HepG2 (cell line): ENCODE data around the gene MCU. TPM values are rescaled to one million over a fixed set of nuclear protein-coding genes. Genes with fewer than 3 reads are reported as not detected.

Experiments
- ATAC-seq: fragments of 200-7000 bp; cut with Tn5 transposase; 3 replicates; pipeline ENCODE4 v1.9.1; 2020; ENCODE audit warnings: mild to moderate bottlenecking, moderate library complexity
- BruUV-seq: library from RNA; stranded (reverse); fragments of 400-500 nt; replicated peaks from 2 replicates; lab custom pipeline; 2021; lab: Mats Ljungman, UMichigan
- CTCF ChIA-PET: fragments of 300-600 bp; formaldehyde crosslinking; extraction: SDS; loops from one replicate; lab custom pipeline; 2021; ENCODE audit warnings: low total read pairs, inconsistent platforms, low intra/inter-chr PET ratio; lab: Yijun Ruan, JAX
- POLR2A ChIA-PET: fragments of 350-600 bp; sonication (Branson Sonifier 250); formaldehyde crosslinking; loops from one replicate; lab custom pipeline; 2020; ENCODE audit warnings: antibody characterized with exemption, inconsistent platforms; lab: Yijun Ruan, JAX
- DNase-seq: peaks from one replicate; pipeline ENCODE4 v3.0.0-alpha.2; 2015; ENCODE audit warnings: low spot score
- FAIRE-seq: peaks from 3 replicates; lab custom pipeline; 2011; peaks lifted over from hg19 to GRCh38; lab: Jason Lieb, UNC
- H2AFZ ChIP-seq: one replicate; pipeline ENCODE4 v1.6.1; 2011; ENCODE audit warnings: low read length, inconsistent platforms
- H3K27ac ChIP-seq: fragments of 300-600 bp; 3 replicates; pipeline ENCODE4 v1.8.0; 2011; ENCODE audit warnings: mixed run types, mild to moderate bottlenecking, mixed read lengths, low read length, inconsistent platforms; ENCODE audit not compliant: insufficient read depth; ENCODE audit errors: extremely low read length
- H3K27me3 ChIP-seq, 2 experiments: fragments of 200-600 bp in 1 of 2; 2 replicates in 1 of 2; 3 replicates in 1 of 2; pipeline versions ENCODE4 v1.6.0 to v1.8.0; 2011; ENCODE audit warnings: low read length in 2 of 2, mild to moderate bottlenecking in 2 of 2, moderate library complexity in 2 of 2, inconsistent platforms in 1 of 2; ENCODE audit not compliant: insufficient read depth in 2 of 2, control insufficient read depth in 1 of 2
- H3K36me3 ChIP-seq, 2 experiments: fragments of 200-600 bp in 1 of 2; replicated peaks in 1 of 2; 2 replicates in 1 of 2; 3 replicates in 1 of 2; pipeline versions ENCODE4 v1.5.1 to v1.8.0; 2011; ENCODE audit warnings: low read length in 2 of 2, inconsistent platforms in 1 of 2; ENCODE audit not compliant: insufficient read depth in 2 of 2, control insufficient read depth in 1 of 2
- H3K4me1 ChIP-seq: 2 replicates; pipeline ENCODE4 v1.5.1; 2012; ENCODE audit warnings: low read length, inconsistent platforms; ENCODE audit not compliant: insufficient read depth
- H3K4me2 ChIP-seq: 2 replicates; pipeline ENCODE4 v1.6.0; 2011; ENCODE audit warnings: low read depth, low read length, inconsistent platforms
- H3K4me3 ChIP-seq, 3 experiments: fragments of 200-600 bp in 1 of 3; sonication (generic), shearing (Covaris generic) in 1 of 3; replicated peaks in 1 of 3; 2 replicates each; pipeline ENCODE4 v1.5.1; 2011 to 2016; ENCODE audit warnings: low read length in 3 of 3, inconsistent platforms in 2 of 3, low read depth in 2 of 3, mild to moderate bottlenecking in 2 of 3, control low read depth in 1 of 3, mixed read lengths in 1 of 3; ENCODE audit not compliant: insufficient read depth in 1 of 3
- H3K79me2 ChIP-seq: one replicate; pipeline ENCODE4 v1.6.1; 2011; ENCODE audit warnings: low read length, inconsistent platforms; ENCODE audit not compliant: insufficient read depth
- H3K9ac ChIP-seq: 2 replicates; pipeline ENCODE4 v1.6.0; 2011; ENCODE audit warnings: mild to moderate bottlenecking, low read depth, low read length, inconsistent platforms; ENCODE audit not compliant: insufficient read depth
- H3K9me3 ChIP-seq: 2 replicates; pipeline ENCODE4 v1.5.1; 2012; ENCODE audit warnings: mild to moderate bottlenecking, low read length
- H4K20me1 ChIP-seq: 2 replicates; pipeline ENCODE4 v1.6.0; 2011; ENCODE audit warnings: inconsistent platforms, mild to moderate bottlenecking, low read length, moderate library complexity; ENCODE audit not compliant: insufficient read depth
- EEA1 ChIP-seq: sonication (generic); formaldehyde crosslinking; IDR thresholded peaks from 2 replicates; pipeline ENCODE4 v1.5.1; 2020; ENCODE audit warnings: mild to moderate bottlenecking, missing genetic modification reagents, borderline replicate concordance
- JUND ChIP-seq: sonication (generic); formaldehyde crosslinking; IDR thresholded peaks from 2 replicates; pipeline ENCODE4 v1.8.0; 2022; ENCODE audit warnings: mild to moderate bottlenecking, missing genetic modification reagents
- KDM2A ChIP-seq: sonication (generic); formaldehyde crosslinking; IDR thresholded peaks from 2 replicates; pipeline ENCODE4 v1.4.0; 2020; ENCODE audit warnings: low read depth, missing genetic modification reagents, borderline replicate concordance
- POLR2G ChIP-seq: fragments of 200-400 bp; formaldehyde crosslinking; IDR thresholded peaks from 2 replicates; pipeline ENCODE4 v1.6.1; 2018; ENCODE audit warnings: mild to moderate bottlenecking, low read depth, low read length, moderate library complexity
- SAP130 ChIP-seq: IDR thresholded peaks from 2 replicates; pipeline ENCODE4 v1.6.1; 2016; ENCODE audit warnings: low read depth
- SUZ12 ChIP-seq: fragments of 150-350 bp; IDR thresholded peaks from 2 replicates; pipeline ENCODE4 v1.6.1; 2014; ENCODE audit warnings: low read depth, low read length
- ZNF260 ChIP-seq: sonication (generic); formaldehyde crosslinking; IDR thresholded peaks from 2 replicates; pipeline ENCODE4 v1.4.0; 2020; ENCODE audit warnings: missing genetic modification reagents, low read depth, mild to moderate bottlenecking, borderline replicate concordance
- ZNF274 ChIP-seq: sonication (generic); formaldehyde crosslinking; IDR thresholded peaks from 2 replicates; pipeline ENCODE4 v1.5.1; 2020; ENCODE audit warnings: mild to moderate bottlenecking, missing genetic modification reagents
- ZNF281 ChIP-seq: sonication (generic); formaldehyde crosslinking; IDR thresholded peaks from 2 replicates; pipeline ENCODE4 v1.4.0; 2020; ENCODE audit warnings: missing genetic modification reagents, borderline replicate concordance
- ZNF556 ChIP-seq: sonication (generic); formaldehyde crosslinking; IDR thresholded peaks from 2 replicates; pipeline ENCODE4 v1.4.0; 2020; ENCODE audit warnings: mild to moderate bottlenecking, missing genetic modification reagents, borderline replicate concordance
- ZNF619 ChIP-seq: sonication (generic); formaldehyde crosslinking; IDR thresholded peaks from 2 replicates; pipeline ENCODE4 v1.4.0; 2020; ENCODE audit warnings: mild to moderate bottlenecking, missing genetic modification reagents
- ZNF749 ChIP-seq: sonication (generic); formaldehyde crosslinking; IDR thresholded peaks from 2 replicates; pipeline ENCODE4 v1.8.0; 2022; ENCODE audit warnings: mild to moderate bottlenecking, missing genetic modification reagents, moderate library complexity, borderline replicate concordance
- ZNF83 ChIP-seq: sonication (generic); formaldehyde crosslinking; IDR thresholded peaks from 2 replicates; pipeline ENCODE4 v1.4.0; 2020; ENCODE audit warnings: missing genetic modification reagents, mild to moderate bottlenecking, borderline replicate concordance
- ZSCAN30 ChIP-seq: sonication (generic); formaldehyde crosslinking; IDR thresholded peaks from 2 replicates; pipeline ENCODE4 v1.5.0; 2020; ENCODE audit warnings: mild to moderate bottlenecking, missing genetic modification reagents
- ZSCAN31 ChIP-seq: sonication (generic); formaldehyde crosslinking; IDR thresholded peaks from 2 replicates; pipeline ENCODE4 v1.5.0; 2020; ENCODE audit warnings: low read depth, mild to moderate bottlenecking, missing genetic modification reagents
- WGBS: methylation state at CpG from one replicate; pipeline ENCODE4 v1.1.6; 2017; ENCODE audit warnings: low lambda C conversion rate; 5-methylcytosine and 5-hydroxymethylcytosine counted together
- in situ Hi-C: cut with HindIII; loops from 2 replicates; pipeline ENCODE4 v1.10.0; 2017; ENCODE audit warnings: low pct_unique_long_range_greater_than_20kb; ENCODE audit not compliant: extremely low pct_ligation_motif_present
- intact Hi-C: fragments of 100-400 bp; cut with micrococcal nuclease; formaldehyde crosslinking; loops from one replicate; pipeline ENCODE4 v1.10.0; 2022; ENCODE audit not compliant: unreplicated experiment
- polyA plus RNA-seq, 8 experiments: library from polyadenylated mRNA; depleted of rRNA in 3 of 8; stranded (reverse) in 7 of 8; unstranded in 1 of 8; fragments of >200 nt; fragmentation: Illumina TruSeq in 4 of 8; extraction: Trizol in 4 of 8; gene quantifications; 2 replicates each; pipeline versions ENCODE4 v1.2.1 to v1.2.3, GENCODE V29; 2011 to 2016; ENCODE audit warnings: low read depth in 4 of 8, missing spikeins in 1 of 8, mixed read lengths in 1 of 8; ENCODE audit not compliant: insufficient read depth in 1 of 8
- total RNA-seq, 5 experiments: library from RNA; depleted of rRNA; stranded (reverse); fragments of >200 nt; fragmentation: Illumina TruSeq; extraction: Trizol; gene quantifications; 2 replicates each; pipeline ENCODE4 v1.2.3, GENCODE V29; 2016; ENCODE audit warnings: low read depth in 1 of 5

The MCU gene
- total and polyA plus RNA-seq, 2 of the 13 experiments (the other 11 are each of a cell fraction or from before 2014, with no cell fraction given), result 25.9 to 64.5 TPM

GRCh38 chr10:72747521-72747920 is 55.6 kb downstream of the MCU start (continued):
- TF ChIP-seq ZNF619 (CRISPR knock-in tag) (no peak), KDM2A (no peak), ZSCAN31 (no peak), ZNF556 (CRISPR knock-in tag) (no peak), ZNF260 (CRISPR knock-in tag) (no peak), ZNF281 (CRISPR knock-in tag) (no peak), ZSCAN30 (CRISPR knock-in tag) (no peak)
- TF ChIP-seq, all 625 proteins: peak for 0

DNA sequence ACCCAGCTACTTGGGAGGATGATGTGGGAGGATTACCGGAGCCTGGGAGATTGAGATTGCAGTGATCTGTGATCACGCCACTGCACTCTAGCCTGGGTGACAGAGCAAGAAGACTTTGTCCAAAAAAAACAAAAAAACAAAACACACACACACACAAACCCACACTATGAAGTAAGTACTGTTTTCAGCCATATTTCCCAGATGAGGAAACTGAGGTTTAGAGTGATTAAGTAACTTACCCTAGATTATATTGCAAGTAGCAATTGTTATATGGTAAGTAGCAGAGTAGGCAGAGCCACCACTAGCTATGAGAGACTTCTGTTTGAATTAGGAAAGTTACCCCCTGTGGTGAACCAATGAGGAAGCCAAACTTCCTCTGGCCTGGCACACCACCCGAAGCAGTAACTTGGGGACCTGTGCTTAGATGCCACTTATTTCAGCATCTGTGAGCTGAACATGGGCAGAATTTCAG is 61.9 kb downstream of the MCU start:
- peaks cover 2% of the 10 kb centered on the region for H3K79me2 ChIP-seq
- intact Hi-C loops (no loop called here), in situ Hi-C loops (no loop called here)
- DNase-seq, result no peak
- no peak for ATAC-seq
- no peak overlapping the region for H3K4me2 ChIP-seq
- no peak overlapping the region for H2AFZ ChIP-seq
- CTCF ChIA-PET, result no interaction called here
- no peaks in the 10 kb centered on the region for H4K20me1 ChIP-seq
- TF ChIP-seq EEA1 (CRISPR knock-in tag) (no peak), ZNF274 (CRISPR knock-in tag) (no peak), ZNF83 (CRISPR knock-in tag) (no peak), ZSCAN31 (no peak), SAP130 (CRISPR knock-in tag) (no peak), POLR2G (no peak), JUND (CRISPR knock-in tag) (no peak), ZNF749 (no peak), SUZ12 (no peak)
- H3K9me3 ChIP-seq, result no peaks in the 10 kb centered on the region
- no peak overlapping the region for H3K9ac ChIP-seq
- no peaks in the 10 kb centered on the region for H3K27me3 ChIP-seq
- H3K4me3 ChIP-seq, result no peak overlapping the region
- WGBS, result 100% methylated on average over 2 of the region's 3 CpGs
- H3K36me3 ChIP-seq, result no peaks in the 10 kb centered on the region
- BruUV-seq, result no TSS peak
- no peak for FAIRE-seq
- H3K4me1 ChIP-seq, result no peaks in the 10 kb centered on the region
- POLR2A ChIA-PET, result interaction anchor here (0.6 kb wide), 1 partner anchor 136 kb away, joined by 3 read pairs; no protein-coding TSS in a partner anchor
- no peak overlapping the region for H3K27ac ChIP-seq
